Muscle of leg (tissue), 16 donors: ENCODE results near the gene OSTF1. TPM values are rescaled to one million over a fixed set of nuclear protein-coding genes. Genes with fewer than 3 reads are reported as not detected.
A peak's percentile ranks its signal among the peaks of the same experiment; 100 is the strongest.

Experiments used
- DNase-seq: peaks from one replicate; pipeline ENCODE4 v3.0.0; 2013
- H3K27ac ChIP-seq: one replicate; pipeline ENCODE4 v1.5.1; 2013; ENCODE audit warnings: mild to moderate bottlenecking, low read length, control low read depth
- H3K27me3 ChIP-seq: one replicate; pipeline ENCODE4 v1.6.1; 2013; ENCODE audit warnings: low read length; ENCODE audit not compliant: control insufficient read depth, insufficient read depth
- H3K36me3 ChIP-seq: one replicate; pipeline ENCODE4 v1.6.1; 2013; ENCODE audit warnings: low read length; ENCODE audit not compliant: control insufficient read depth, insufficient read depth
- H3K4me1 ChIP-seq: one replicate; pipeline ENCODE4 v1.6.1; 2013; ENCODE audit warnings: low read length; ENCODE audit not compliant: control insufficient read depth, insufficient read depth
- H3K4me3 ChIP-seq: one replicate; pipeline ENCODE4 v1.5.1; 2013; ENCODE audit warnings: low read length, control low read depth
- H3K9me3 ChIP-seq: replicated peaks from 2 replicates; pipeline ENCODE4 v1.6.1; 2013; ENCODE audit warnings: low read depth, low read length; ENCODE audit not compliant: control insufficient read depth
- WGBS: methylation state at CpG from one replicate; pipeline ENCODE4 v1.1.5; 2013; ENCODE audit warnings: missing lambda C conversion rate; ENCODE audit not compliant: insufficient coverage; 5-methylcytosine and 5-hydroxymethylcytosine counted together
- long read RNA-seq, 11 donors: transcript quantifications; one replicate each; lab custom pipeline, GENCODE V29; 2026
- polyA plus RNA-seq, 8 donors: library from polyadenylated mRNA; unstranded; fragments of 120-200 nt; gene quantifications; one replicate each; pipeline versions ENCODE4 v1.2.1 to v1.2.3, GENCODE V29; 2013; ENCODE audit warnings: inconsistent platforms in 1 of 8, low replicate concordance in 1 of 8; ENCODE audit not compliant: insufficient read length in 8 of 8, insufficient read depth in 1 of 8
- total RNA-seq: library from RNA; stranded (reverse); fragments of 120-200 nt; gene quantifications from one replicate; pipeline ENCODE4 v1.2.4, GENCODE V29; 2013

Gene OSTF1
- total RNA-seq, result 15.6 TPM
- 10 to 100 TPM; 14.6 to 22.6 (median 17.5) TPM for polyA plus RNA-seq
- long read RNA-seq, donor 1, partial matches to known transcripts, result 0 of 2 reads
- long read RNA-seq, donor 1, other reads (novel, unspliced or antisense), result 0 of 2 reads
- long read RNA-seq, donor 2, partial matches to known transcripts, result 0 of 3 reads
- long read RNA-seq, donor 2, other reads (novel, unspliced or antisense), result 0 of 3 reads
- long read RNA-seq, donor 3, transcript OSTF1-201 (10 exons, 1,319 nt), result major isoform, 11 of 23 reads
- long read RNA-seq, donor 3, partial matches to known transcripts, result 12 of 23 reads
- long read RNA-seq, donor 3, other reads (novel, unspliced or antisense), result 0 of 23 reads
- long read RNA-seq, donor 4, partial matches to known transcripts, result 0 of 1 reads
- long read RNA-seq, donor 4, other reads (novel, unspliced or antisense), result 0 of 1 reads
- long read RNA-seq, donor 5, transcript OSTF1-201 (10 exons, 1,319 nt), result major isoform, 5 of 5 reads
- long read RNA-seq, donor 5, partial matches to known transcripts, result 0 of 5 reads
- long read RNA-seq, donor 5, other reads (novel, unspliced or antisense), result 0 of 5 reads
- long read RNA-seq, donor 6, transcript OSTF1-201 (10 exons, 1,319 nt), result major isoform, 12 of 12 reads
- long read RNA-seq, donor 6, partial matches to known transcripts, result 0 of 12 reads
- long read RNA-seq, donor 6, other reads (novel, unspliced or antisense), result 0 of 12 reads
- long read RNA-seq, donor 7, transcript OSTF1-201 (10 exons, 1,319 nt), result major isoform, 6 of 6 reads
- long read RNA-seq, donor 7, partial matches to known transcripts, result 0 of 6 reads
- long read RNA-seq, donor 7, other reads (novel, unspliced or antisense), result 0 of 6 reads
- long read RNA-seq, donor 8, transcript OSTF1-201 (10 exons, 1,319 nt), result major isoform, 9 of 9 reads
- long read RNA-seq, donor 8, partial matches to known transcripts, result 0 of 9 reads
- long read RNA-seq, donor 8, other reads (novel, unspliced or antisense), result 0 of 9 reads
- long read RNA-seq, donor 9, transcript OSTF1-201 (10 exons, 1,319 nt), result major isoform, 7 of 7 reads
- long read RNA-seq, donor 9, partial matches to known transcripts, result 0 of 7 reads
- long read RNA-seq, donor 9, other reads (novel, unspliced or antisense), result 0 of 7 reads
- long read RNA-seq, donor 10, transcript OSTF1-201 (10 exons, 1,319 nt), result major isoform, 11 of 11 reads
- long read RNA-seq, donor 10, partial matches to known transcripts, result 0 of 11 reads
- long read RNA-seq, donor 10, other reads (novel, unspliced or antisense), result 0 of 11 reads
- long read RNA-seq, donor 11, partial matches to known transcripts, result 0 of 3 reads
- long read RNA-seq, donor 11, other reads (novel, unspliced or antisense), result 0 of 3 reads

- H3K4me1 ChIP-seq, result peaks cover 9% of the 10 kb centered on the region
- whole genome bisulfite sequencing, result under 1% methylated on average over 88 of the region's 93 CpGs
- H3K27me3 ChIP-seq, result no peaks in the 10 kb centered on the region
- H3K4me3 ChIP-seq, result peak within 1 kb of the TSS; percentile 97
- peak; percentile 99 for DNase-seq
- peak within 1 kb of the TSS; percentile 98 for H3K27ac ChIP-seq
- no peaks in the 10 kb centered on the region for H3K36me3 ChIP-seq
- no peaks in the 10 kb centered on the region for H3K9me3 ChIP-seq
These were observed at the start of gene OSTF1, which contains the start of gene NMRK1 for GRCh38 chr9:75087824-75088645. Gene OSTF1, plus strand, starts transcription at chr9:75088514. Its CDS starts 179 bp downstream, at chr9:75088693. Gene NMRK1, minus strand, starts transcription at chr9:75088155. Its CDS starts 5,040 bp downstream, at chr9:75083115.

GRCh38 chr9:75039009-75039408 is 49.3 kb upstream of the OSTF1 start:
- Histone ChIP-seq H3K27ac (no peak overlapping the region), H3K36me3 (no peaks in the 10 kb centered on the region), H3K4me1 (no peaks in the 10 kb centered on the region), H3K27me3 (no peaks in the 10 kb centered on the region), H3K4me3 (no peak overlapping the region), H3K9me3 (no peaks in the 10 kb centered on the region)
- peak; percentile 36 for DNase-seq
- WGBS, result no CpG with 5 or more reads among the region's 3 CpGs

- no peak for DNase-seq
- H3K36me3 ChIP-seq, result no peaks in the 10 kb centered on the region
- H3K27me3 ChIP-seq, result no peaks in the 10 kb centered on the region
- WGBS, result 81% methylated on average over 2 of the region's 3 CpGs
- no peak overlapping the region for H3K27ac ChIP-seq
- H3K4me1 ChIP-seq, result no peaks in the 10 kb centered on the region
- no peaks in the 10 kb centered on the region for H3K9me3 ChIP-seq
- no peak overlapping the region for H3K4me3 ChIP-seq
These were observed 48.5 kb upstream of the OSTF1 start for GRCh38 chr9:75039801-75040200.

GRCh38 chr9:75041041-75041440 is 47.3 kb upstream of the OSTF1 start:
- Histone ChIP-seq H3K9me3 (no peaks in the 10 kb centered on the region), H3K27me3 (no peaks in the 10 kb centered on the region), H3K27ac (no peak overlapping the region), H3K36me3 (no peaks in the 10 kb centered on the region), H3K4me1 (no peaks in the 10 kb centered on the region), H3K4me3 (no peak overlapping the region)
- DNase-seq, result no peak
- no CpG with 5 or more reads among the region's 1 CpG for WGBS

- H3K4me1 ChIP-seq, result no peaks in the 10 kb centered on the region
- H3K27me3 ChIP-seq, result no peaks in the 10 kb centered on the region
- 86% methylated on average over 1 of the region's 3 CpGs for WGBS
- no peak for DNase-seq
- H3K36me3 ChIP-seq, result no peaks in the 10 kb centered on the region
- H3K4me3 ChIP-seq, result no peak overlapping the region
- H3K27ac ChIP-seq, result no peak overlapping the region
- no peaks in the 10 kb centered on the region for H3K9me3 ChIP-seq
These were observed 41.5 kb upstream of the OSTF1 start for GRCh38 chr9:75046725-75047345.

GRCh38 chr9:75047506-75047905 is 40.8 kb upstream of the OSTF1 start:
- Histone ChIP-seq H3K9me3 (no peaks in the 10 kb centered on the region), H3K36me3 (no peaks in the 10 kb centered on the region), H3K4me1 (no peaks in the 10 kb centered on the region), H3K27ac (no peak overlapping the region), H3K4me3 (no peak overlapping the region), H3K27me3 (no peaks in the 10 kb centered on the region)
- no CpG with 5 or more reads among the region's 2 CpGs for WGBS
- no peak for DNase-seq

- H3K27me3 ChIP-seq, result no peaks in the 10 kb centered on the region
- no peaks in the 10 kb centered on the region for H3K36me3 ChIP-seq
- no peaks in the 10 kb centered on the region for H3K9me3 ChIP-seq
- no peak for DNase-seq
- H3K27ac ChIP-seq, result no peak overlapping the region
- no peaks in the 10 kb centered on the region for H3K4me1 ChIP-seq
- no peak overlapping the region for H3K4me3 ChIP-seq
These were observed 37.0 kb upstream of the OSTF1 start for GRCh38 chr9:75051285-75051684.

- no peaks in the 10 kb centered on the region for H3K36me3 ChIP-seq
- H3K27me3 ChIP-seq, result no peaks in the 10 kb centered on the region
- no peak overlapping the region for H3K4me3 ChIP-seq
- H3K27ac ChIP-seq, result no peak overlapping the region
- DNase-seq, result no peak
- peaks cover 2% of the 10 kb centered on the region for H3K9me3 ChIP-seq
- 64% methylated on average over 1 of the region's 1 CpG for WGBS
- H3K4me1 ChIP-seq, result no peaks in the 10 kb centered on the region
These were observed 34.4 kb upstream of the OSTF1 start for GRCh38 chr9:75053869-75054268.
